ENCODE measurements around the gene BARHL1.

- TF ChIP-seq NFE2L1 (CRISPR knock-in tag; IDR thresholded peaks at IDR 0.05), result no peak
- TF ChIP-seq, protein P1, sequence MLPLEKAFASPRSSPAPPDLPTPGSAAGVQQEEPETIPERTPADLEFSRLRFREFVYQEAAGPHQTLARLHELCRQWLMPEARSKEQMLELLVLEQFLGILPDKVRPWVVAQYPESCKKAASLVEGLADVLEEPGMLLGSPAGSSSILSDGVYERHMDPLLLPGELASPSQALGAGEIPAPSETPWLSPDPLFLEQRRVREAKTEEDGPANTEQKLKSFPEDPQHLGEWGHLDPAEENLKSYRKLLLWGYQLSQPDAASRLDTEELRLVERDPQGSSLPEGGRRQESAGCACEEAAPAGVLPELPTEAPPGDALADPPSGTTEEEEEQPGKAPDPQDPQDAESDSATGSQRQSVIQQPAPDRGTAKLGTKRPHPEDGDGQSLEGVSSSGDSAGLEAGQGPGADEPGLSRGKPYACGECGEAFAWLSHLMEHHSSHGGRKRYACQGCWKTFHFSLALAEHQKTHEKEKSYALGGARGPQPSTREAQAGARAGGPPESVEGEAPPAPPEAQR (CRISPR knock-in tag; IDR thresholded peaks at IDR 0.05), result no peak
- no peak for TF ChIP-seq JUN (CRISPR knock-in tag; IDR thresholded peaks at IDR 0.05)
- no peak for TF ChIP-seq SP1 (CRISPR knock-in tag; conservative IDR thresholded peaks at IDR 0.05)
- no peak for TF ChIP-seq AR (CRISPR knock-in tag; IDR thresholded peaks at IDR 0.05)
- TF ChIP-seq USF2 (CRISPR knock-in tag; IDR thresholded peaks at IDR 0.05), result no peak
- TF ChIP-seq ZNF396 (CRISPR knock-in tag; IDR thresholded peaks at IDR 0.05; ENCODE audit: borderline replicate concordance), result no peak
- no peak for TF ChIP-seq CTCF (IDR thresholded peaks at IDR 0.05)
- no peak for TF ChIP-seq JAZF1 (CRISPR knock-in tag; IDR thresholded peaks at IDR 0.05)
- no peak for TF ChIP-seq NR3C1 (CRISPR knock-in tag; conservative IDR thresholded peaks at IDR 0.05; ENCODE audit: low read depth)
- TF ChIP-seq, protein P2, sequence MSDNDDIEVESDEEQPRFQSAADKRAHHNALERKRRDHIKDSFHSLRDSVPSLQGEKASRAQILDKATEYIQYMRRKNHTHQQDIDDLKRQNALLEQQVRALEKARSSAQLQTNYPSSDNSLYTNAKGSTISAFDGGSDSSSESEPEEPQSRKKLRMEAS (CRISPR knock-in tag; IDR thresholded peaks at IDR 0.05), result no peak
- TF ChIP-seq ATF2 (CRISPR knock-in tag; IDR thresholded peaks at IDR 0.05; ENCODE audit: borderline replicate concordance, low read depth), result no peak
- TF ChIP-seq CREB1 (CRISPR knock-in tag; IDR thresholded peaks at IDR 0.05), result no peak
Measured at GRCh38 chr9:132597073-132597775, 14.8 kb downstream of the BARHL1 start.

Measured in WTC11 (cell line).